Skin of body (tissue), 2 donors: ENCODE measurements around the gene FAM222A. TPM values are rescaled to one million over a fixed set of nuclear protein-coding genes. Genes with fewer than 3 reads are reported as not detected.

ENCODE experiments used
- DNase-seq: peaks from one replicate; lab custom pipeline; 2025; lab: John Stamatoyannopoulos, UW
- total RNA-seq: library from RNA; depleted of rRNA; stranded (reverse); fragments of >200 nt; gene quantifications from one replicate; pipeline ENCODE4 v1.2.3, GENCODE V29; 2014

Gene FAM222A
- total RNA-seq, 1 donor from 2014 or later = 1.4 TPM

DNA sequence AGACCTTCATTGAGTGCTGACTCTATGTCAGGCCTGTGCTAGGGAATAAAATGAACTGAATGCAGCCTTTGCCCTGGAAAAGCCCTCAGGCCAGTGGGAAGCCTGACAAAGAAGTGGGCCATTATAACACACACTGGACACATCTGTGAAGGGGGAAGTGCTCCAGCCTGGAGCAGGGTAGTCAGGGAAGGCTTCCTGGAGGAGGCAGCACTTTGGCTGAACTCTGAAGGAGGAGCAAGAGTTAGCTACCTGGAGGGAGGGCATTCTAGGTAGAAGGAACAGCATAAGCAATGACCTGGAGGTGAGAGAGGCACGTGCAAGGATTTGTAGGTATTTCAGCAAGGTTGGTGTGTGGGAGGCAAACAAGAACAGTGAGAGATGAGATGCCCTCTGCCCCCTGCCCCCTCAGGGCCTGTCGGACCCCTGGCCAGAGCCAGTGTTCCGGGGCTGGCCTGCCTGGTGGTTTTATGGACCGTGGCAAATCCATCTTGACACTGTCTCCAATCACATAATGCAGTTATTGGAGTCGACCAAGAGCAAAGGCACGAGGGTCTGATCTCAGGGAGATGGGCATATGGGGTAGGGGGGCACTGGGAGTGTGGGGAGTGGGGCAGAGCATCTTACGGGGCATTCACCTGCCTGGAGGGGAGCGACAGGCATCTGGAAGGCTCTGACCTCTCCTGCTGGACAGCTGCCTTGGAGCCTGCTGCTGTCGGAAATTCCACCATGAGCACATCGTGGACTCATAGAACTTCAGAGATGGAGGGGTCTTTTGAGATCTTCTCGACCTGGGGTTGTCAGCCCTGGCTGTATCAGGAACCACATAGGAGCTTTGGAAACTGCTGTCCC is 2.7 kb upstream of the FAM222A start:
- no peak for DNase-seq

DNA sequence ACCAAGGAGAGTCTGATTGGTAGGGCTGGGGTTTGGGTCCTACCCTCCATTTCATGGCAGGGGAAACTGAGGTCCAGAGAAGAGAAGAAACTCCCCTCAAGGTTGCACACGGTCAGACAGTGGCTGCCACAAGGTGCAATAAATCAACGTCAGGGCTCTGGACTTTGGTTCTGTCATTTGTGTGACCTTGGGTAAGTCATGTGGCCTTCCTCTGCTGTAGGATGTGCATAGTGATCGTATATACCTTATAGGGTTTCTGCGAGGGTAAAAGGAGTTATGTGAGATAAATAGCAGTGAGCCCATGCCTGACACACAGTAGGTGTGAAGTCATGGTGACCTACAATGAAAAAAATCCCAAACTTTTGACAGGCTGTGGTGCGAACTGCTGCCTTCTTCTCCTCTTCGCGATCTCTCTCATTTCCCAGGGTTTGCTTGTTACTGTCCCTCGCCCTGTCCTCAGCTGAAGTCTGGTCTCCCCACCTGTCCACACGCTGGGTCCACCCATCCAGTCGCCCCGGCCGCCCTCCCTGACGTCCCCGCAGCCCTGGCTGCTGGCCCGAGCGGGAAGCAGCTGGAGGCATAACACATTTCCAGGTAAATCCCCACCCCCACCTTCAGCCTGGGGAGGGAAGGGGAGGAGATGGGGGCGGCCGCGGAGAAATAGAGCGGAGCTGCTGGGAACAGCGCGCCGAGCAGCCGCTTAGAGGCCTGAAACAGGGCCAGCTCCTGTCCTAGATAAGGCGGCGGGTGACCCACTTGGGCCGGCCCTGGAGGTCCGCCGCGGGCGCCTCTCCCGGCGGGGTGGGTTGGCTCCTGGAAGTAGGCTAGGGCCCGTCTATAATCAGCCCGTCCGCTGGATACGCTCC is 1.8 kb upstream of the FAM222A start:
- no peak for DNase-seq

DNA sequence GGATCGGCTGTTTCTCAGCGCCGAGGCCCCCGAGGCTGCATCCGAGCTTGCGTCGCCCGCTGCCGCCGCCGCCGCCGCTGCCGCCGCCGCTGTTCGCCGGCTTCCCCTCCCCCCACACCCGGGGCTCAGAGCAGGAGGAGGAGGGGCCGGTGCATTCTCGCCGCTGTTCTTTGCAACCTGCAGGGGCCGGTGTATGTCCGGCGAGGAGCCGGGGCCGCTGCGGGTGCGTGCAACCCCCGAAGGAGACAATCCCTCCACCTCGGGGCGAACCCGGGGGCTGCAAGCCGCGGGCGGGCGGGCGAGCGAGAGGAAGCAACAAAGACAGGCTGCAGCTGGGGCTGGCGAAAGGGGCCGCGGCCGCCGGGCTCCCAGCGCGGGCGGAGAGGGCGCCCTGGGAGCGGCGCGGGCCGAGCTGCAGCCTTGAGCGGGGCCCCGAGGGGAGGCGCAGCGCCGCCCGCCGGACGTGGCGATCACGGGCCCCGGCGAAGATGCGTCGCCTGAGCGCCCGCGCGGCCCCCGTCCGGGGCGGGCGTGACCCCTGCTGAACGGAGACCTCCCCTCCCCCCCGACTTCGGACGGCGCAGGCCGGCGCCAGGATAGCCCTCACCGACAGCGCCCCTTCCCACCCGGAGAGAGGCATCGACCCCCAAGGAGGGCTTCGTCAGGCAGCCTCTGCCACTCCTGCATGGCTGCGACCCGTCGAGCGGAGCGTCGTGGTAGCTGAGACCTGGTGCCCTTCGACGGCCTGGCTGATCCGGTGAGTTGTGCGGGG is 702 bp downstream of the FAM222A start:
- no peak for DNase-seq

DNA sequence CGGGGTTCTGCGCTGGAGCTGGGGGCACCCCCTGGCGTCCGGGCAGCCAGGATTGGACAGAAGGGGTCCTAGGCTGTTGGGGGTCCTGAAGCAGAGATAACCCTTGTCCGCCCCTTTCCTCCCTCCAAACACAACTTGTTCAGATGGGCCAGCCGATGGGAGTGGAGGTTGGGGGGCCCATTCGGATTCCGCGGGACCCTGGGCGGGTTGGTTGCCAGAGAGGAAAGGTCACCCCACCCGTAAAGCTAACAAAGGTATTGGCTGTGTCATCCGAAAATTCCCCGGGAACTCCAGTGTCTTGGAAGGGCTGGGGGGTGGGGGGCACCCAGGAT is 1.3 kb downstream of the FAM222A start:
- no peak for DNase-seq

DNA sequence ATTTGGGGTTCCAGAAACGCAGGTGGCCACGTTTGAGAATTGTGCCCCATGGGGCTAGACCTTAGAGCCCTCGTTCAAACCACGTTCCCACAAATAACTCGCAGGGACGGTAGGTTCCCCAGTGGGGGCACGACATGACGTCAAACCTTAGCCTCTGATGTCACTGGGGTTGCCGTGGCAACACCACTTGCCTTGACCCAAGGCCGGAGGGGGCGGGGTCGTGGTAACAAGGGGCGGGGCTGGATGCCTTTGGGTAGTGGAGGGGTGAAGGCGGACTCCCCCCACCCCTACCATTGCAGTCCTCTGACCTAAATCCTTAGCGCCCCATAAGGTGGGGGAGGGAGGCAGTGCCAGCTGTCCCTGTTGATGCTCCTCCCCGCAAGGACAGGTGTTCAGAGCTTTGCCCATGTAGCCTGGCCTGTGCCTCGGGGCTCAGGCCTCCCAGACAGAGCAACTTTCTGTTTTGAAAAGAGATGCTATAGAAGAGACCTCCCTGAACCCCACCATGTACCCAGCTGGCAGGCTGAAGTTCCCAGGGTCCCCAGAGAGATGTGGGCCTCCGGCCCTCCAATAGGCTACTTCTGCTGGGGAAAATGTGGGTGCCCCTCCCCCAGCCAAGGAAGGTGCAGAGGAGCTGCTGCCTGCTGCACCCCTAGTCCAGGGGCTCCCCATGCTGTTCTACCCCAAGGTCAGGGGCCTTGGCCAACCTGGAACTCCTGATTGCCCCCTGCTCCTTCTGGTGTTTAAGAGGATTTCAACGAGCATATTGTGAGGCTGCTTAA is 1.9 kb downstream of the FAM222A start:
- DNase-seq = no peak

DNA sequence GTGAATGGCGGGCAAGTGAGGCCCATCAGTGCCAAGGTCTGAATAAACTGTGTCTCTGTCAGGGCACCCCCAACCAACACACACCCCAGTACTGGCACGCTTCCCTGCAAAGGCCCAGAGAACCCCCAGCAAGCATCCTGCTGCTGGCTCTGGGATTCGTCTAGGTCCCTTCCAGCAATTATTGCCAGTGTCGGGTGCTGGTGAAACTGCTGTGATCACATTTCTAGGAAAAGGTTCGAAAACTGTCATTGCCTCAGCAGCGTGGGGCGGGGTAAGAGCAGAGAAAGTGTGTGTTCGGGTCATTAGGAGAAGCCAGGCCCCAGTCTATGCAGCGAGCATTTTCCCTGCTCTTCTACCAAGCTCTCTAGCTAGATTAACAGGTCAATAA is 2.5 kb downstream of the FAM222A start:
- DNase-seq = no peak

DNA sequence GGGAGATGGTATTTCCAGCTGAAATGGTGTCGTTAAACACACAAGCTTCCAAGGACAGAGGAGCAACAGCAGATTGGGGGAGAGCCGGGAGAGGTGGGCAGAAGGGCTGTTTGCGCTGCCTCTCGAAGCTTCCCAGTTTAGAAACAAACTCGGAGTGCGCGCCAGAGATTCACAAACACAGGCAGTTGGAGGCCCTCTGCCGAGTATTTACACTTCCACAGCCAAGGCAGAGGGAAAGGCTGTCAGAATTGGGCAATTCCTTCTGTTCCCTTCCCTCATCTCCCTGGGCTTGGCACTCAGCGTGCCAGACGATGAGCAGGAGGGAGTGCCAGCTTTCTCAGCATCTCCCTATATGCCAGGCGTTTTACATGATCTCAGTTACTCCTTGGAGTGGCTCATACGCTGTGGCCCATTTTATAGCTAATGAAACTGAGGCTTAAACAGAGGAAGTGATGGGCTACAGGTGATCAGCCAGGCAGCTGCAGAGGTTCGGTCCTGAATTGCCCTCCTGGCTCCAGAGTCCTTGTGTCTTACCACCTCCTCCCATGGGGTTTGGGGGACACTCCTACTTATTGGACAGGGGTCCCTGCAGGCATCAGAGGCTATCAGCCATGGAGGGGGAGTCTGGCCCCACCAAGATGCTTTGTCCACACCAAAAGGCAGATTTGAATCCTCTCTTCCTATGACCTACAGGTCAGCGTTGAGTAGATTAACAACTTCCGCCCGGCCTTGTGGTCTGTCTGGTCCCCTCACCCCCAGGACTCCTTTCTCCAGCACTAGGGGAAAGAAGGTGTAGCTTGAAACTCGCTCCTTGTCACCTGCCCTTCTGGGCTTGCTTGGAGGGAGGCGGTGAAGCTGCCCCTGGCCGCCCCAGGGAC is 3.1 kb downstream of the FAM222A start:
- no peak for DNase-seq

DNA sequence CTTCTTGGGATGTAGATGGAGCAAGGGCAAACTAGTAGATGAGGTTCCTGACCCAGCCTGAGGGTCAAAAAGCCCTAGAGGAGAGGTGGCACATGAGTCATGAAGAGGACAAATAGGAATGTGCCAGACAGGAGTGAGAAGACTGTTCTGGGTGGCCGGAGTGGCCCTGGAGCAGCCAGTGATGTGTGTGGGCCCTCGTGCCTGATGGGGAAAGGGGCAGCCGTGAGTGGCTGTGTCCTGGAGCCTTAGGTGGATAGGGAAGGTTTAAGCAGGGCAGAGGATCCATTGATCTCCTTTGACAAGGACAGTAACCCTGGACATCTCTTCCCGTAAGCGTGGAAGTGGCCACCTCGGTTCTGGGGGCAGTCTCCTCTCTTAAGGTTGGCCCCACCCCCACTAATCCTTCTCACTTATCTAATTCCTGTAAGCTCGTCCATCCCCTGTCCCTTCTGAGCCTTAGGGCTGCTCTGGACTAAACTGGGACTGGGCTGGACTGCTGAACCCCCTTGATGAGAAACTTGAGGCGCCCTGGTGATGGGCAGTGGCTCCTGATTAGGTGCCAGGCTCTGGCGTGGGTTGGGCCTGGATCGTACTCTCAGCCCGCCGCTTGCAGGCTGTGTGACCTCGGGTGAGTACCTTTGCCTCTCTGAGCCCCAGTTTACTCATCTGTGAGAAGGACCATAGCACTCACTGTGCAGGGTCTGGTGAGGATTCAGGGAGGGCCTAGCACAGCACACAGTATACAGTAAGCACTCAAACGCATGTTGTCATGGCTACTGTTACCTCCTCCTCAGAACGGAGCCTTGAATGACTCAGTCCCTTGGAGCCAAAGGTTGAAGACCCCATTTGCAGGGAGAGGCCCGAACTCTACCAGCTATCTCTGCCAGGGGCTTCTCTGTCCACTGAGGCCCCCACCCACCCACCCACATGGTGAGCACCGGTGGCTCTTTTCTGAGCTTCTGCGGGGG is 4.0 kb downstream of the FAM222A start:
- no peak for DNase-seq

DNA sequence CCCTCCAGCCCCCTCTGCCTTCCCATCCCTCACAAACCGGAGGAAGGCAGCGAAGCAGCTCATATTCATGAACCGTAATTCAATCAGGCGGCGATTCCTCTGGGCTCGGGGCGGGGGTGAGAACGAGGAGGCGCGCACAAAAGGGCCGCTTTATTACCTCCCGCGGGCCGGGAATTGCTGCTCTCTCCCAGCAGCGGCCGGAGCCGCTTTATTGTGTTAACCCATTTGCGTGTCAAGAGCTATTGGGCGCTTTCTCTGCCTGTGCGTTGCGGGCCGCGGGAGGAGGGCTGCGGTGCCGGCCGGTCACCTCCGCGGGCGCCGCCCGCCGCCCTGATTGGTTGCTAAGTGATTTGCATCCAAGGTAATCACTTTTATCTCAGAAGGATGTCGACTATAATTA is 4.8 kb downstream of the FAM222A start:
- no peak for DNase-seq

DNA sequence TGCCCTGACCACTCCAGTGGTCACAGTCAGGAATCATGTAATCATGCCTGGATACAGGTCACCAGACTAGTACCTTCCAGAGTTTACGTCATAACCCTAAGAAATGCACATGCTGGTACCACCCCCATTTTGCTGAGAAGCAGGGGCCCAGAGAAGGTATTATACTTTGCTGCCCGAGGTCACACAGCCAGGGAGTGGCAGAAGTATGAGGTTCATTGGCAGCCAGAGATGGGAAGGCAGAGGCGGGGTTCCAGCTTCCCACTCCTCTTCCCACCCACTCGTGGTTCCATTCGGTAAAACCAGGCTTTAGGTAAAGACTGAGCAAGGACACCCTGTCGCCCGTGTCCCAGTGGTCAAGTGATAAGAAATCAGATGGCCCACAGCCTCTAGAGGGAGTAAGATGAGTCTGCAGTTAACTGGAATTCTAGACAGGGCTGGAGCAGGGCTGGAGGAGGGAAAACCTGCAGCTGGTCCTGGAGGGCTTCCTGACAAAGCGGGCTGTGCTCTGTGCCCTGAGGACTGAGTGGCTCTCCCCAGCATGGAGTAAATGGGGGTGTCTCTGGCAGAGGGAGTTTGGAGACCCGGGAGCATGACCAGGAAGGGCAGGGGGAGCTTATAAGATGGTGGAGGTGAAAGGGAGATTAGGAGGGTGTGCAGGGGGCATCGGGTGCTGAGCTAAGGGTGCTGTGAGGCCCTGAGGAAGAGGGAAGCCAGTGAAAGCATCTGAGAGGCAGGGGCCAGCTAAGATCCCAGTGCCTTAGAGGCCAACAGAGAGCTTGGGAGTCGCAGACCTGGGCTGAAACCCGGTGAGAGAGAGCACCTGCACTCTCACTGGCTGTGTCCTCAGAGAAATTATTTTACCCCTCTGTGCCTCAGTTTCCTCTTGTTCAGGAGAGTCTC is 5.7 kb downstream of the FAM222A start:
- DNase-seq = no peak

DNA sequence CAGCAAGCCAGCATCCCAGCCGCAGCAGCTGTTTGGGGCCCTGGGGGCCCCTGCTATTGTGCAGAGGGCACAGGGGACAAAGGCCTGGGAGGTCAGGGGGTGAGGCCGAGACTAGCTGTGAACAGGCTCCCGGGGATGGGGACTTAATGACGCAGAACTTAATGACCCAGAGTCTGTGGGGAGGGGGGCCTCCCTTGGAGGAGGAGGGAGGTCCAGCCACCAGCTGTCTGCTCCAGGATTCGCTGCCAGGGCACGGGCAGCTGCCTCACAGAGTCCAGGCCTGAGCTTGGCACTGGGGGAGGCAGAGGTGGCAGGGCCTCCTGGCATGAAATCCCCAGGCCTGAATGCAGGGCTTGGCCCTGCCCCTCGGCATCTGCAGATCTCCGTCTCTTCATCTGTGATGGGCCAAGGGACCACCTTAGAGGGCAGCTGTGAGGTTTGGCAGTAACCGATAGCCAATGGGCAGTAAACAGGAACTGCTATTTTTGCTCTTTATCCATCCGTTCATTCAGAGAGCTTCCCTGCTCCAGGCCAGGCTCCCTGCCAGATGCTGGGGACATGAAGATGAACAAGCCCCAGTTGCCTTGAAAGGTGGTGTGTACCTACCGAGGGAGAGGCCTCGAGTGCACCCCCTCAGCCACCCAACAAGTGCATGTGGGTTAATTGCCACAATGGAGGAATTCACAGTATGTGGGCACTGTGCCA is 6.7 kb downstream of the FAM222A start:
- DNase-seq = no peak

DNA sequence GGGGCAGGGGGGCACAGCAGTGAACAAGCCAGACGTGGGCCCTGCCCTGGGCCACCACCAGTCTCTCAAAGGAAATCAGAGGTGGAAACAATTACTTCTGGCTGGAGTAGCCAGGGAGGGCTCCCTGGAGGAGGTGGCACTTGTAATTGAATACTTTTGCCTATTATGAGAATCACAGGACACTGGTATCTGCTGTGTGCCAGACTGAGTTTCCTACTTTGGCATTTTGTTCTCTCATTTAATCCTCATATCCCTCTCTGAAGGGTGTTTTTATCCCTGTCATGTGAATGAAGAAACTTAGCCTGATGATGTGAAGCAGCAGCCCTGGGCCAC is 7.2 kb downstream of the FAM222A start:
- DNase-seq = no peak

DNA sequence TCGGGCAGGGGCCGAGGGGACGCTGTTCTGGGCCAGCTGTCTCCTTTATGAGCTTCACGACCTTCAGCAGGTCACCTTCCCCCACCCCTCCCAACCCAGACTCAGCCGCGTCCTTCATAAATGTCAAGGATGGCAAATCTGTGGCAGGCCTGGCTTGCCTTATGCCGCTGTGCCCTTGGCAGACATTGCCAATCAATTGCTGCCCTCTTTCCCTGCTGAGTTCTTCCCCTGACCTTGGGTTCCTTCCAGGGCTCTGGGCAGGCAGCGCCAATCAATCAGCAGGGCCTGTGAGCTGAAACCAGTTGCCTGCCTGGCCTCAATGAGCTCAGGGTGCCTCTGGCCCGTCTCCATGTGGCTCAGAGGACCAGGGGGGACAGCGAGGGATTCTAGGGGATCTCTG is 7.7 kb downstream of the FAM222A start:
- DNase-seq = peak; percentile 6

DNA sequence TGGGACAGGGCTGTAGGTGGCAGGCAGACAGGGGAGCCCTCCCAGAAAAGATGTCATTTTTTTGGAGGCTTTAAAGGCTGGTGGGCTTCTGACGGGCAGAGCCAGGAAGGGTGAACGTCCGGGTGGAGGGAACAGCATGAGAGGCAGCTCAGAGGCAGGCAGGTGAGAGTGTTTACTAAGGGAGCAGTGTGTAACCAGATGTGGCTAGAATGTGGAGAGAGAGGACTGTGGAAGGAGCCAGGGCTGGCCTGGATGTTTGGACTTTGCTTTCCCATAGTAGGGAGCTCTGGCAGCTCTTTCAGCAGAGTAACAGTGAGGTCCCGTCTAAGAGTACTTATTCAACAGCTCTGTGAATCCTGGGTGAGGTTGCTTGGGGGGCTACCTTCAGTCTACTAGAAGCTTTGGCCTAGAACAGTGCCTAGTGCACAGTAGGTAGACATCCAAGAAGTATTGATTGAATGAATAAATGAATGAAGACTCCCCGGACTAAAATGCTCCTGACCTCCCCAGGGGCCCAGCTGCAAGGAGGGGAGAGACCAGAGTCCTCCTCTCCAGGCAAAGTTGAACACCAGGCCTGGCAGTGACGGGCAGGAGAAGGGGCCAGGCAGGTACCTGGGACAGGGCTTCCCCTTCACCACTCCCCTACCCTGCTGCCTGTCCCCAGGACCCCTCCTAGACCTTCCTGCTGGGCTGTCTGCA is 8.5 kb downstream of the FAM222A start:
- no peak for DNase-seq

DNA sequence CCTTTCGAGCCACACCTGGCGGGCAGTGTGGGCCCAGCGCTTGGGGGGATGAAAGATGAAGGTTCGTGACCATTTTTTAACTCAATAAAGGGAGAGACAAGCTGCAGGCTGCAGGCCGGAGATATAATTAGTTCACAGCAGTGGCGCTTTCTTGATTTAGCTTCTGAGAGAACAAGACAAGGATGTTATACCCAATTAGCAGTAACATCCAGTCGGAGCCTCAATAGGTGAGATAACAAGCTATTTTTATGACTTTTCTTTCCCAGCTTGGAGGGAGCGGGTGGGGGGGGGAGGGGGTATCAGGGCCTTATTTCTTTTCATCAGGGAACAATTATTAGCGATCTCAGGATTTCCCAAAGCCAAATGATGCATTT is 9.1 kb downstream of the FAM222A start:
- DNase-seq = no peak

DNA sequence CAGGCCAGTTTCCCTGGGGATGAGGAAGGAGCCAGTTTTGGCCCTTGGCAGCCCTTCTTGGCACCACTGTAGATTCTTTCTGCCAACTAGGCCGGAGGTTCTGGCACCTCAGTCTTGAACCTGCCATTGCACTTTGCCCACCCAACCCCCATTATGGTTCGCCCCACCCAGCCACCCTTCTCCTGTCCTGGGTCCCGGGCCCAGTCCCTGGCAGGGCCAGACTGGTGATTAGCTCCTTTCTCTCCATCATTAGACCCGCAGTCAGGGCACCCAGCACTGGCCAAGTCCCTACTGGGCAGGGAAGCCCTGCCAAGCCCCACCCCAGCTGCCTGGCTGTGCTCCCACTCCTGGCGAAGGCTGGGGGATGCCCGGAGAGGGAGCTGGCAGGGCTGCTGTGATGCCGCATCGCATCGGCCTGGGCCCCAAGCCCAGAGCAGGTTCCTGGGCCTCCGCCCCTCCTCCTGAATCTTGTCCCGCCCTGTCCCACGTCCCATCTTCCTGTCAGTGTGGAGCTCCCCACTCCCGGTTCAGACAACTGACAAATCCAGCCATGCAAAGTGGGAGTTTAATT is 9.8 kb downstream of the FAM222A start:
- peak; percentile 25 for DNase-seq
